Measurements from ENCODE around the gene PEBP1. TPM values are rescaled to one million over a fixed set of nuclear protein-coding genes. Genes with fewer than 3 reads are reported as not detected.
A peak's percentile ranks its signal among the peaks of the same experiment; 100 is the strongest.

The PEBP1 gene
- total RNA-seq, 4 donors from 2014 or later, result 124 to 438 (median 279) TPM

DNA sequence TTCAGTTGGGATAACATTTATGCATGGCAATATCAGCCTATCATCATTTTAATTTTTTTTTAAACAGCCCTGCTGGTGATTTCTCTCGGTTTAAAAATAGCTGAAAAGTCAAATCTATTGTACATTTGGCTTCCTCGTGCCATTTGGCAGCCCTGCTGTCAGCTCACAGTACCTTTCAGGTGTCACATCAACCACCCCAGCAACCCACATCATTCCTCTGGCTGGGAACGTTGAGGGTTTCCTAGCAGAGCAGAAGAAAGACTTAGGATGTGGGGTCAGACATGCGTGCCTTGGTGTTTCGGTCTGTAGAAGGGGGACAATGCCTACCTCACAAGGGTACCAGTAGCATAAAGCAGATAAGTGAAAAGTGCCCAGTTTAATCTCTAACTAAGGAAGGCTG lies 15.8 kb downstream of the PEBP1 start:
- no peak for DNase-seq
- intact Hi-C loops (cut with DNase I; ENCODE audit: low total_unique reads) (no loop called here), in situ Hi-C loops (cut with MboI; ENCODE audit: low pct_ligation_motif_present in 1 of 4, low pct_unique_long_range_greater_than_20kb in 1 of 4, low sequenced_read_pairs in 3 of 4) (no loop called here)
- WGBS, 2 donors (ENCODE audit: low coverage in 1 of 2), result 80 to 86% methylated on average over 1 to 5 of the region's 5 CpGs
- Histone ChIP-seq H3K27me3 (no peaks in the 10 kb centered on the region), H3K4me1 (no peaks in the 10 kb centered on the region), H3K9me3 (no peaks in the 10 kb centered on the region), H3K36me3 (peaks cover 0 to 8% (median 3%) of the 10 kb centered on the region in 4 donors), H3K4me3 (no peak overlapping the region), H3K27ac (no peak overlapping the region)
- TF ChIP-seq POLR2AphosphoS5 (IDR thresholded peaks at IDR 0.05) (no peak), EP300 (IDR thresholded peaks at IDR 0.05; ENCODE audit: low read depth) (no peak), POLR2A (IDR thresholded peaks at IDR 0.05) (no peak)
- TF ChIP-seq, protein P1, sequence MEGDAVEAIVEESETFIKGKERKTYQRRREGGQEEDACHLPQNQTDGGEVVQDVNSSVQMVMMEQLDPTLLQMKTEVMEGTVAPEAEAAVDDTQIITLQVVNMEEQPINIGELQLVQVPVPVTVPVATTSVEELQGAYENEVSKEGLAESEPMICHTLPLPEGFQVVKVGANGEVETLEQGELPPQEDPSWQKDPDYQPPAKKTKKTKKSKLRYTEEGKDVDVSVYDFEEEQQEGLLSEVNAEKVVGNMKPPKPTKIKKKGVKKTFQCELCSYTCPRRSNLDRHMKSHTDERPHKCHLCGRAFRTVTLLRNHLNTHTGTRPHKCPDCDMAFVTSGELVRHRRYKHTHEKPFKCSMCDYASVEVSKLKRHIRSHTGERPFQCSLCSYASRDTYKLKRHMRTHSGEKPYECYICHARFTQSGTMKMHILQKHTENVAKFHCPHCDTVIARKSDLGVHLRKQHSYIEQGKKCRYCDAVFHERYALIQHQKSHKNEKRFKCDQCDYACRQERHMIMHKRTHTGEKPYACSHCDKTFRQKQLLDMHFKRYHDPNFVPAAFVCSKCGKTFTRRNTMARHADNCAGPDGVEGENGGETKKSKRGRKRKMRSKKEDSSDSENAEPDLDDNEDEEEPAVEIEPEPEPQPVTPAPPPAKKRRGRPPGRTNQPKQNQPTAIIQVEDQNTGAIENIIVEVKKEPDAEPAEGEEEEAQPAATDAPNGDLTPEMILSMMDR (IDR thresholded peaks at IDR 0.05), result no peak

DNA sequence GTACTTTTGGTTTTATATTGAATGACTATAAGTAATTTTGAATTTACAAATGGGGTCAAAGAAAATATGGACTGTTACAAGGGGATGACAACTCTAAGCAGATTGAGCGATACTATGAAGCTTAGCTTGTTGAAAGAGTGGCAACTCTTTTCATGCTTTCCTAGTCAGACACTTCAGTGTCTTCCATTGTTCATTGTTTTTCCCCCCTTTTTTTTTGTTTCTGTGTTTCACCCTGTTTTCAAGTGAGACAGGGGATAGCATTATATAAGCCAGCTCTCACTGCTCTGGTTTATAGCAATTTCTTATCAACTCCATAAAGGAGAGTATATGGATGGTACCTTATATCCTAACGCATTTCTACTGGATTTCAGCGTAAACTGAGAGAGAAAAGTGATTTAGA lies 24.6 kb downstream of the PEBP1 start:
- WGBS, 2 donors (ENCODE audit: low coverage in 1 of 2), result 91 to 96% methylated on average over 3 of the region's 3 CpGs
- Histone ChIP-seq H3K36me3 (peaks cover 0 to 43% (median 17%) of the 10 kb centered on the region in 4 donors), H3K9me3 (no peaks in the 10 kb centered on the region), H3K27ac (no peak overlapping the region), H3K4me3 (no peak overlapping the region), H3K27me3 (no peaks in the 10 kb centered on the region), H3K4me1 (no peaks in the 10 kb centered on the region)
- no peak for TF ChIP-seq POLR2A (IDR thresholded peaks at IDR 0.05)
- intact Hi-C loops (cut with DNase I; ENCODE audit: low total_unique reads), result no loop called here
- in situ Hi-C loops (cut with MboI; ENCODE audit: low pct_ligation_motif_present in 1 of 4, low pct_unique_long_range_greater_than_20kb in 1 of 4, low sequenced_read_pairs in 3 of 4), result no loop called here
- no peak for DNase-seq

DNA sequence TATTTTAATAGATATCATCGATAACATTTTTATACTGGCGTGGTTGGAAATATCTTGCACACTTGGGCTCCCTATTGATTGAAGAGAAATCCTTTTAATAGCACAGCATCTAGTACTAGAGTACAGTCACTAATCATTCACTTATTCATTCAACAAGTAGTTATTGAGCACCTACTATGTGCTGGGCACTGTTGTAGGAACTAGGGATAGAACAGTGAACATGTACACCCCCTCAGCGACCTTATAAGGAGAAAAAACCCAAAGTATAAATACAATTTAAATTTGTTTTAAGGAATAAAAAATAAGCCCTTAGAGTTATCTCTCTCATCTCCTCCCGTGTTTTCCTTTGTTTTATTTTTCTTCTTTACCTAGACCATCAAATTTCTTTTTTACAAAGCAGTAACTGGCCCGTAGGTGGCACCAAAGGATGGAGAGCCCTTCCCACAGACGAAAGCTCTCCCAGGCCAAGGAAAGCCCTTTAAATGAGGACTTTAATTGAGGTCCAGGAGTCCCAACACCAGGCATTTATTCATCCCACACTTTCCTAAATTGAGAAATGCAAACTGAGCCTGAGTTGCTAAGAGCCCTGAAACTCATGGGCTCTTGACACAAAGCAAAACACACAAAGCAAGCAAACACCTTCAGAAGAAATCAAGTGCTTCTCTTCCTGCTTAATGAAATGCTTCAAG lies 29.0 kb downstream of the PEBP1 start:
- peaks cover 0 to 47% (median 13%) of the 10 kb centered on the region in 4 donors for H3K36me3 ChIP-seq
- intact Hi-C loops (cut with DNase I; ENCODE audit: low total_unique reads), result no loop called here
- no peak overlapping the region for H3K4me3 ChIP-seq
- no peak for DNase-seq
- in situ Hi-C loops (cut with MboI; ENCODE audit: low pct_ligation_motif_present in 1 of 4, low pct_unique_long_range_greater_than_20kb in 1 of 4, low sequenced_read_pairs in 3 of 4), result no loop called here
- H3K27ac ChIP-seq, result no peak overlapping the region
- no peaks in the 10 kb centered on the region for H3K27me3 ChIP-seq
- 45 to 60% methylated on average over 5 to 6 of the region's 6 CpGs for WGBS, 2 donors (ENCODE audit: low coverage in 1 of 2)
- no peaks in the 10 kb centered on the region for H3K4me1 ChIP-seq
- H3K9me3 ChIP-seq, result no peaks in the 10 kb centered on the region
- TF ChIP-seq, protein P1 (IDR thresholded peaks at IDR 0.05), result peak in 3 of 5 experiments; percentile 21 to 34 (median 30)
- TF ChIP-seq POLR2A (IDR thresholded peaks at IDR 0.05), result no peak

DNA sequence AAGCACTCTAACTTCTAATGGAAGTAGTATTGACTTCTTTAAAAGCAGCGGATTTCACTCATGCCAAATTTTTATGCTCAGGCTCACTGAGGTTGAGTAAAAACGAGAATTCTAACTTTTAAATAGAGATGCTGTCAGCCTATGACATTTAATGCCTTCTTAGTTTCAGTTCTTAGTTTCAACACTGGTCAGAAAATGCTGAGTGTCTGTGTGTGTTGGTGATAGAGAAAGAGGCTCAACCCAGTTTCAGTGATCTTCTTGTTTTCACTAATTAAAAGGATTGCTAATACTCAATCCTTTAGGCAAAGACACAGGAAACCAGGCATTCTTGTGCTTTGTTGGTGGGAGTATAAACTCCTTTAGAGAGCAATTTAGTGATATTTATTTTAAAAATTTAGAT lies 31.0 kb downstream of the PEBP1 start:
- Histone ChIP-seq H3K4me1 (no peaks in the 10 kb centered on the region), H3K4me3 (no peak overlapping the region), H3K36me3 (peaks cover 0 to 49% (median 9%) of the 10 kb centered on the region in 4 donors), H3K27me3 (no peaks in the 10 kb centered on the region), H3K9me3 (no peaks in the 10 kb centered on the region), H3K27ac (no peak overlapping the region)
- TF ChIP-seq POLR2A (IDR thresholded peaks at IDR 0.05) (no peak), EP300 (IDR thresholded peaks at IDR 0.05; ENCODE audit: low read depth) (no peak), POLR2AphosphoS5 (IDR thresholded peaks at IDR 0.05) (no peak)
- TF ChIP-seq, protein P1 (IDR thresholded peaks at IDR 0.05), result no peak
- WGBS, 2 donors (ENCODE audit: low coverage in 1 of 2), result 82% methylated on average over 2 of the region's 2 CpGs
- in situ Hi-C loops (cut with MboI; ENCODE audit: low pct_ligation_motif_present in 1 of 4, low pct_unique_long_range_greater_than_20kb in 1 of 4, low sequenced_read_pairs in 3 of 4), result no loop called here
- DNase-seq, result no peak
- intact Hi-C loops (cut with DNase I; ENCODE audit: low total_unique reads), result no loop called here
